GM19193 (cell line): ENCODE data around the gene EIF2B4.

Experiments used
- POLR2A ChIP-seq: IDR thresholded peaks from 4 replicates; pipeline ENCODE4 v1.6.1; 2011; ENCODE audit not compliant: insufficient read depth, insufficient read length; ENCODE audit errors: extremely low read depth

Gene EIF2B4

GRCh38 chr2:27320958-27321543 is 49.1 kb downstream of the EIF2B4 start:
- no peak for TF ChIP-seq POLR2A

GRCh38 chr2:27316655-27317412 is 53.3 kb downstream of the EIF2B4 start:
- TF ChIP-seq POLR2A = no peak

- no peak for TF ChIP-seq POLR2A
These were observed 55.0 kb downstream of the EIF2B4 start for GRCh38 chr2:27315122-27315521.

- TF ChIP-seq POLR2A = no peak
These were observed 55.4 kb downstream of the EIF2B4 start for GRCh38 chr2:27314709-27315108.
